Mononuclear cell (primary cell): ENCODE results near the gene E2F4. TPM values are rescaled to one million over a fixed set of nuclear protein-coding genes. Genes with fewer than 3 reads are reported as not detected.

ENCODE experiments used
- H3K27me3 ChIP-seq: 2 replicates; pipeline ENCODE4 v1.6.0; 2011; ENCODE audit warnings: low read length, control low read depth; ENCODE audit not compliant: insufficient read depth
- H3K4me1 ChIP-seq: 2 replicates; pipeline ENCODE4 v1.5.1; 2011; ENCODE audit warnings: mild to moderate bottlenecking, low read length, control low read depth; ENCODE audit not compliant: insufficient read depth
- H3K4me3 ChIP-seq: 2 replicates; pipeline ENCODE4 v1.5.1; 2011; ENCODE audit warnings: mild to moderate bottlenecking, low read length, moderate library complexity
- H3K9me3 ChIP-seq: 2 replicates; pipeline ENCODE4 v1.5.1; 2011; ENCODE audit warnings: low read depth, mild to moderate bottlenecking, control low read depth, low read length
- total RNA-seq: library from RNA; depleted of rRNA; stranded (reverse); fragments of >200 nt; gene quantifications from one replicate; pipeline ENCODE4 v1.2.3, GENCODE V29; 2012

The E2F4 gene
- total RNA-seq, 1 donor, result 53.3 TPM

DNA sequence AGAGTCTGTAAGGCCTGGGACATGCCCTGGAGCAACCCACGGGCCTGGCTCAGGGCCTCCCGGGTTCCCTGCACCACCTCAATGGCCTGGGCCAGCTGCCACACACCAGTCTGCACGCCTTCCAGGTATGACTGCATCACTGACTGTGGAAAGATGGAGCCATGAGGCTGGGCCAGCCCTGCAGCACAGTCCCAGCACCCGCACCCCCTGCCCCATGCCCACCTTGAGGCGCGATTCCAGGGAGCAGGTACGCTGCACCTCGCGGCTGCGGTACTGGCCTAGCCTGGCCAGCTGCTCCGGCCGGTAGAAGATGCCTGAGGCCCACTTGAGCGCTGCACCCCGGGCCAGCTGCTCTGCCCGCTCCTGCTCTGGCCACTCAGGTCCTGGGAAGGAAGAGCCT lies 3.2 kb upstream of the E2F4 start:
- H3K9me3 ChIP-seq, result no peaks in the 10 kb centered on the region
- H3K4me1 ChIP-seq, result peaks cover 43% of the 10 kb centered on the region
- H3K27me3 ChIP-seq, result no peaks in the 10 kb centered on the region
- H3K4me3 ChIP-seq, result no peak overlapping the region

DNA sequence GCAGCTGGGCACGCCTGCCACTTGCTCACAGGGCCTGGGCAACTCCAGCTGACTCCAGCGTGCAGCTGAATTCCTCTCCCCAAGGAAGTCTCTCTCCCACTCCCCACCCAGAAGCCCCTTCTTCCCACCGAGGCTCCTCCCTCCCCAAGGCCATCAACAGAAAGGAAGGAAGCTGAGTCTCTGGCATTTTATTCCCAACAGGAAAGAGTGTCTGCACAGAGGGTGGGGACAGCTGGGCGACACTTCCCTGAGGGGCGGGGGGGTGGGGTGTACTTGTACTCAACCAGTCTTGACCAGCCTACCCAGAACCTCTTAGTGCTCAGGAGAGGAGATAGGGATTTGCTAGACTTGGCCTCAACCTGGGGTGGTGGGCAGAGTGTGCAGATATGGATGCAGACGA lies 1.9 kb upstream of the E2F4 start, which contains the start of gene EXOC3L1:
EXOC3L1 (minus strand) TSS at position 96 of the 400 bp plus-strand sequence. CDS start 460 bp downstream, outside the sequence.
- H3K27me3 ChIP-seq, result no peaks in the 10 kb centered on the region
- H3K4me1 ChIP-seq, result peaks cover 39% of the 10 kb centered on the region
- H3K4me3 ChIP-seq, result no peak within 1 kb of the TSS
- H3K9me3 ChIP-seq, result no peaks in the 10 kb centered on the region

DNA sequence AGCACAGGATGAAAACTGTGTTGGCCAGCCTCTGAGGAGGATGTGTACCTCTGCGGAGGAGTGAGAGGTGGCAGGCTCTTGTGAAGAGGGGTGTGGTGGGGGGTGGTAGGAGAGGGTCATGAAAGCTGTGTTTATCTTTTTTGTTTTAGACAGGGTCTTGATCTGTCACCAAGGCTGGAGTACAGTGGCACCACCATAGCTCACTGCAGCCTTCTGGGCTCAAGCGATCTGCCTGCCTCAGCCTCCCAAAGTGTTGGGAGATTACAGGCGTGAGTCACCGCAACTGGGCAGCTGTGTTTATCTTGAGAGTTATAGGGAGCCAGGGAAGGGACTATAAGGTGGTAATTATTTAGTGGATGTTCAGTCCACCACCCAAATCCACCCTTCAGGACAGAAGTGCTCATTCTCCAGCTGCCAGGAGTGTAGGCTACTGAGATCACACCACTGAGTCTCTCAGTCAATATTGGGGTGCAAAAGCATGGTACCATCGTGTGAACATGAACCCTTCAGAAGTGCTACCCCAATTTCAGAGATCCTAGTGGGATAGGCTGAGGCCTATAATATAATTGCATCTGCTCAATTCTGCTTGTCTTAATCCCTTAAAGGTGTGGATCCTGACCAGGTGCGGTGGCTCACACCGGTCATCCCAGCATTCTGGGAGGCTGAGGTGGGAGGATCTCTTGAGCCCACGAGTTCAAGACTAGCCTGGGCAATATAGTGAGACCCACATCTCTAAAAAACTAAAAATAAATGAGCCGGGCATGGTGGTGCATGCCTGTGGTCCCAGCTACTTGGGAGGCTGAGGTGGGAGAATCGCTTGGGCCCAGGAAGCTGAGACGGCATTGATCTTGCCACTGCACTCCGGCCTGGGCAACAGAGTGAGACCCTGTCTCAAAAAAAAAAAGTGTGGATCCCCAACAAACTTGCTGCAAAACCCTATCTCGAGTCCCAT lies 1.2 kb upstream of the E2F4 start:
- Histone ChIP-seq H3K4me3 (no peak overlapping the region), H3K4me1 (peaks cover 32% of the 10 kb centered on the region), H3K27me3 (no peaks in the 10 kb centered on the region), H3K9me3 (no peaks in the 10 kb centered on the region)

DNA sequence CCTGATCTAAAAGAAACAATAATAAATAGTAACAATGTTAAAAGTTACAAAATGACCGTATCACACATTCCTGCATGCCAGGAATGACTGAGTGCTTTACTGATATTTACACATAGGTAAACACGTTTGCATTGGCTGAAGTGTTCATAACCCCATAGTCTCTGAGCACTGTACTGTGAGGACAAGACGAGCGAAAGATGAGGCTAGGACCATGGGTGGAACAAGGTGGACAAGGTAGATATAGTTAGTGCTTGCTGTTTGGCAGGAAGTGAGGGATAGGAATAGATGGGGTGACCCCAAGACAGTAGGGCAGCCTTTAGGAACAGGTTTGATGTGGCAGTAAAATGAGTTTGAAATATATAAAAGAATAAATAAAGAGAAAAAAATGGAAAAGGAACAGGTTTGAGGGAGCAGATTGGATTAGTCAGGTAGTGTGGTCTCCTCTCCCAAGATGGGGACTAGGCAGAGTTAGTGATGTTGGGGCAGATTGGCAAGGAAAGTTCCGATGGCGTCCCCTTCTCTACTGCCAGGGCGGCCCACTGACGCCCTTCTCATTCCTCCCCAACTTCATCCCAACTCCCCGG lies 452 bp upstream of the E2F4 start:
- no peaks in the 10 kb centered on the region for H3K9me3 ChIP-seq
- peaks cover 28% of the 10 kb centered on the region for H3K4me1 ChIP-seq
- peak overlapping the region; percentile 96 for H3K4me3 ChIP-seq
- H3K27me3 ChIP-seq, result no peaks in the 10 kb centered on the region

DNA sequence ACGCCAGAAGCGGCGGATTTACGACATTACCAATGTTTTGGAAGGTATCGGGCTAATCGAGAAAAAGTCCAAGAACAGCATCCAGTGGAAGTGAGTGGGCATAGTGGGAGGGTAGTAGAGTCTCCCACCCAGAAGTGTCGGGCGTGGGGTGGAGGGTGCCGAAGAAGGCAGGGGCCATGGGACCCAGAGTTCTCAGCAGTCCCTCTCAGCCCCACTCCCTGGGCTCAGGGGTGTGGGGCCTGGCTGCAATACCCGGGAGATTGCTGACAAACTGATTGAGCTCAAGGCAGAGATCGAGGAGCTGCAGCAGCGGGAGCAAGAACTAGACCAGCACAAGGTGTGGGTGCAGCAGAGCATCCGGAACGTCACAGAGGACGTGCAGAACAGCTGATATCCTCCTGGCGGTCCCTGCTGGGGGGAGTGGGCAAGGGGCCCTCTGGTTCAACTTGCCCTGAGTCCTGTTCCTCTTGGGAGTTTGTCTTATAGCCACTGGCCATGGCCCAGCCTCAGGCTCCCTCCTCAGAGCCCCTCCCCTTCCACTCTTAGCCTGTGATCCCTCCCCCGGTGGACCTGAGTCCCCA lies 916 bp downstream of the E2F4 start:
- no peaks in the 10 kb centered on the region for H3K27me3 ChIP-seq
- H3K4me1 ChIP-seq, result peaks cover 28% of the 10 kb centered on the region
- H3K9me3 ChIP-seq, result no peaks in the 10 kb centered on the region
- H3K4me3 ChIP-seq, result peak overlapping the region; percentile 96

DNA sequence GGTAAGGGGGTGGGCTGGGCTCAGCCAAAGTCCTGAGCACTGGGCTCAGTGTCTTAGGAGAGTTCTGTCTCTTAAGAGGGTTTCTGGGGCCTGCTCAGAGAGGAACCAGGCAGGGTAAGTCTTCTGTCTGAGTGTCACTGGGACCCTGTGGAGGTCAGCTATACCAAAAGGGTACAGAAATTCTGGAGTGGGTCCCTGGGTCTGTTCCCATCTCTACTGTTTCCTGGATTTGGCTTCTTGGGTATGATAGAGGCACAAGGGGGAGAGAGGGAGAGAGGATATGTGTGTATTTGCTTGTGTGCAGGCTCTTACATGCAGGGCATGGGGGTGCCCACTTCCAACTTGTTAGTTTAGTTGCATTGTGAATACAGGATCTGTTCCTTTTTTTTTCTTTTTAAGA lies 1.6 kb downstream of the E2F4 start:
- H3K4me1 ChIP-seq, result peaks cover 28% of the 10 kb centered on the region
- no peaks in the 10 kb centered on the region for H3K27me3 ChIP-seq
- H3K9me3 ChIP-seq, result no peaks in the 10 kb centered on the region
- no peak overlapping the region for H3K4me3 ChIP-seq

DNA sequence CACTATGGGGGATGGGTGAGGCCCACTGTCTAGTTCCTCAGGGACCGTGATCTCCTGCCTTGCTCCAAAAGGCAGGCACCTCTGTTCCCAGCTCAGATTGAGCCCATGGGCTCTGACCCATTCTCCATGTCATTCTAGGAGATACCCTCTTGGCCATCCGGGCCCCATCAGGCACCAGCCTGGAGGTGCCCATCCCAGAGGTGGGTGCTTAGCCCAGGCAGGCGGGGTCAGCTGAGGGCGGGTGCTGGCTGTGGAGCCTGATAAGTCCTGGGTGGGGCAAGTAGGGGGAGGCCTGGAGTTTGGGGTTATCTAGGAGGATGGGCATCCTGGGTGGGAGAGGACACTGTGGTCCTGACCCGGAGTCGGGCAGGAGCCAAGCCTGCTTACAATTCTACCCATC lies 2.3 kb downstream of the E2F4 start:
- Histone ChIP-seq H3K4me1 (peaks cover 28% of the 10 kb centered on the region), H3K4me3 (no peak overlapping the region), H3K9me3 (no peaks in the 10 kb centered on the region), H3K27me3 (no peaks in the 10 kb centered on the region)

DNA sequence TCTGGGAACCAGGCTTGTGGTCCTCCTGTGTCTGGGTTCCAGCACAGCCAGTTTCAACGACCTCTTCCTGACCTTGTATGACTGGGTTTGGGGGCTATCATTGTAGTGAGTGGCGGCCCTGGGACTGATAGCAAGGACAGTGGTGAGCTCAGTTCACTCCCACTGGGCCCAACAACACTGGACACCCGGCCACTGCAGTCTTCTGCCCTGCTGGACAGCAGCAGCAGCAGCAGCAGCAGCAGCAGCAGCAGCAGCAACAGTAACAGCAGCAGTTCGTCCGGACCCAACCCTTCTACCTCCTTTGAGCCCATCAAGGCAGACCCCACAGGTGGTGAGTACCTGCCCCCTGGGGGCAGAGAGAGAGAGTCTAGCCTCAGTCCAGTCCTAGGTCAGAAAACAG lies 3.7 kb downstream of the E2F4 start:
- H3K4me1 ChIP-seq, result peaks cover 28% of the 10 kb centered on the region
- no peaks in the 10 kb centered on the region for H3K27me3 ChIP-seq
- no peak overlapping the region for H3K4me3 ChIP-seq
- no peaks in the 10 kb centered on the region for H3K9me3 ChIP-seq

DNA sequence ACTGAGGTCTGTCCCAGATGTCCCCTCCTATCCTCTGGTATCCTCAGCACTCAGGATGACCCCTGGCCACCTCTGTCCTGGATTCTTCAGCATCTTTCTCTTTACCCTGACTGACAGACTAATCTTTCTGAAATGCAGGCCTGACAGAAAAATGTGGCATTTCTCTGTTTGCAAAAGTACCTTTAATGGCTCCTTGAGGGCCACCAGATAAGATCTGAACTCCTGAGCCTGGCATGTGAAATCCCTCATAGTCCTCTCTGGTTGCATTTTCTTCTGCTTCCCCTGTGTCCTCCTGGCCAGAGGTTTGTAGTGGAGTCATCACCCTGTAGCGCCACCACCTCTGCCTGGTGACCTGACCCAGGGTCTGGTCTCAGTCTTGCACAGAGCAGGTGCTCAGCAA lies 4.9 kb downstream of the E2F4 start:
- Histone ChIP-seq H3K27me3 (no peaks in the 10 kb centered on the region), H3K4me3 (no peak overlapping the region), H3K9me3 (no peaks in the 10 kb centered on the region), H3K4me1 (peaks cover 22% of the 10 kb centered on the region)

DNA sequence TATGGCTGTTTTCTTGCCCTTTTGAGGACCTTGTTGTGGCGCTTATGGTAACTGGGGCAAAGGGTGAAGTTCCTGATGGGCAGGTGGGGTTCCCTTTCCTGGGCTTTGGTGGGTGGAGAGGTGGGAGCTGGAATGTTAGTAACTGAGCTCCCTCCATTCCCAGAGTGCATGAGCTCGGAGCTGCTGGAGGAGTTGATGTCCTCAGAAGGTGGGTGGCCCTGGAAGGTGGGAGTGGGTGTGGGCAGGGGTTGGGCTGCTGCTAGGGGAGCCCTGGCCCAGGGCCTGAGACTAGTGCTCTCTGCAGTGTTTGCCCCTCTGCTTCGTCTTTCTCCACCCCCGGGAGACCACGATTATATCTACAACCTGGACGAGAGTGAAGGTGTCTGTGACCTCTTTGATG lies 5.7 kb downstream of the E2F4 start:
- no peaks in the 10 kb centered on the region for H3K27me3 ChIP-seq
- H3K4me1 ChIP-seq, result peaks cover 17% of the 10 kb centered on the region
- H3K9me3 ChIP-seq, result no peaks in the 10 kb centered on the region
- H3K4me3 ChIP-seq, result no peak overlapping the region

DNA sequence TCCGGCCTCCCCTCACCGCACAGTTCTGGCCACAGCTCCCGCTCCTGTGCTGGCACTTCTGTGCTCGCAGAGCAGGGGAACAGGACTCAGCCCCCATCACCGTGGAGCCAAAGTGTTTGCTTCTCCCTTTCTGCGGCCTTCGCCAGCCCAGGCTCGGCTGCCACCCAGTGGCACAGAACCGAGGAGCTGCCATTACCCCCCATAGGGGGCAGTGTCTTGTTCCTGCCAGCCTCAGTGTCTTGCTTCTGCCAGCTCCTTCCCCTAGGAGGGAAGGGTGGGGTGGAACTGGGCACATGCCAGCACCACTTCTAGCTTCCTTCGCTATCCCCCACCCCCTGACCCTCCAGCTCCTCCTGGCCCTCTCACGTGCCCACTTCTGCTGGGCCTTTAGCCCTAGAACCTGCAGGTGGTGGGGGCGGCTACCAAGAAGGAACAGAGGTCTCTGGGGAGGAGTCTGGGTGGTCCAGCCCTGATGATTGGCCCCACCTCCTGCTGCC lies 6.3 kb downstream of the E2F4 start:
- no peak overlapping the region for H3K4me3 ChIP-seq
- no peaks in the 10 kb centered on the region for H3K27me3 ChIP-seq
- H3K4me1 ChIP-seq, result peaks cover 11% of the 10 kb centered on the region
- H3K9me3 ChIP-seq, result no peaks in the 10 kb centered on the region

DNA sequence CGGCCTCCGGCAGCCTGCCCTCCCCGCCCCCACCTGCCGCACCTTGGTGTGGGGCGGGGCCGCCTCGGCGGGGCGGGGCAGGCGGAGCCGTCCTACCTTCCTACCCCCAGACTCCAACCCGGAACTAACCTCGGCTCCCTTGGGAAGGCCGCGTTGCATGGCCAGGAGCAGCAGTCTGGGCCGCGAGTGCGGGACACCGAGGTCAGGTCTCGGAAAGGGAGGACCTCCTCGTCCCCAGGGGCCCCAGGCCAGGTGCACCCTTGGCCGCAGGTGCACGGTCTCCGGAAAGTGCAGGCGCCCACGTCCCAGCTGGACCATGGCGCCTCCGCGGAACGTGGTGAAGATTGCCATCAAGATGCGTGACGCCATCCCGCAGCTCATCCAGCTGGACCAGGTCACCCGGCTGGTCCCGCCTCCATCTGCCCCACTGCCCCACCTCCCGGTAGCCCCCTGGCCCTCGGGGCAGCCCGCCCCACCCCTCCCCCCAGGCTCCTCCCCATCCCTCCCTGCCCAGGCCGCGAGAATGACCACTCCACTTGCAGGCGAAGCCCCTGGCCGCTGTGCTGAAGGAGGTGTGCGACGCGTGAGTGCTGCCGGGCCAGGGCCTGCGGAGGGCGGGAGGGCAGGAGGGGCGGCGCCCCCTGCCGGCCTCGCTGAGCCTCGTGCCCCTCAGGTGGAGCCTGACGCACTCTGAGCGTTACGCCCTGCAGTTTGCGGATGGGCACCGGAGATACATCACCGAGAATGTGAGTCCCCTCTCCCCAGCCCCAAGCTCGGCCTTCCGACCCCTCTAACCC lies 7.3 kb downstream of the E2F4 start, which contains the start of gene ELMO3:
ELMO3 (plus strand) TSS at position 121 of the 797 bp plus-strand sequence; CDS start at position 317, 196 bp downstream.
- Histone ChIP-seq H3K4me1 (peaks cover 2% of the 10 kb centered on the region), H3K9me3 (no peaks in the 10 kb centered on the region), H3K27me3 (no peaks in the 10 kb centered on the region), H3K4me3 (no peak within 1 kb of the TSS)

DNA sequence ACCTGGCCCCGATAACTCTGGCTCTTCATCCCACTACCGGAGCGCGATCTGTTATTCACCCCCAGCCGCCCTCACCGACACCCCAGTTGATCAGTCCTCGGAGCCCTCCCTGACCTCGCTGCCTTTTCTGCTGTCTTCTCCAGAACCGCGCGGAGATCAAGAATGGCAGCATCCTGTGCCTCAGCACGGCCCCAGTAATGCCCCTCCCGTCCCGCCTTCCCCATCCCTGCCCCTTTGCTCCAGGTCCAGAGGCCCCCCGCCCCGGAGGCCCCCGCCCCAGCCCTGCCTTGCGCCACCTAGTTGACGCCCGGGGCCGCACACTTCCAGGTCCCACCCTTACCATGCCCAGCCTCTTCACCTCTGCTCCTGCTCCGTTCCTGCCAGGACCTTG lies 7.8 kb downstream of the E2F4 start:
- no peaks in the 10 kb centered on the region for H3K27me3 ChIP-seq
- H3K4me3 ChIP-seq, result no peak overlapping the region
- no peaks in the 10 kb centered on the region for H3K9me3 ChIP-seq
- no peaks in the 10 kb centered on the region for H3K4me1 ChIP-seq

DNA sequence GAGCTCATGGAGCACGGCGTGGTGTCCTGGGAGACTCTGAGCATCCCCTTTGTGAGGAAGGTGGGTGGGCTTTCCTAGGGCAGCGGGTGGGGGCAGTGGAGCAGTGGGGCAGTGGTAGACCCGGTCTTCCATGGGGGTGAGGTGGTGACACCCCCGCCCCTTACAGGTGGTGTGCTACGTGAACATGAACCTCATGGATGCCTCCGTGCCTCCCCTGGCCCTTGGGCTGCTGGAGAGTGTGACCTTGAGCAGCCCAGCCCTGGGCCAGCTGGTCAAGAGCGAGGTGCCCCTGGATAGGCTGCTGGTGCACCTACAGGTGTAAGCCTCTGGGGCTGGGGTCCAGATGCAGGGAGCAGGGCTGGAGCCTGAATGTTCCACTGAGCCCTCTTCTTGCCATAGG lies 8.5 kb downstream of the E2F4 start:
- Histone ChIP-seq H3K9me3 (no peaks in the 10 kb centered on the region), H3K4me3 (no peak overlapping the region), H3K4me1 (no peaks in the 10 kb centered on the region), H3K27me3 (no peaks in the 10 kb centered on the region)
